Gastroesophageal sphincter (tissue), 3 donors: ENCODE results near the gene RAPGEF5.

Experiments
- POLR2A ChIP-seq, 2 donors: fragments of 450-650 bp; IDR thresholded peaks; one replicate each; pipeline ENCODE4 v1.6.1; 2017; ENCODE audit warnings: antibody characterized with exemption in 2 of 2, mild to moderate bottlenecking in 2 of 2, moderate library complexity in 1 of 2
- POLR2AphosphoS5 ChIP-seq: sonication (generic); formaldehyde crosslinking; IDR thresholded peaks from one replicate; pipeline ENCODE4 v1.6.1; 2017; ENCODE audit warnings: antibody characterized with exemption
- TF ChIP-seq, protein P1 (sequence below), 4 experiments: fragments of 200-600 bp in 2 of 4; fragments of 450-650 bp in 2 of 4; sonication (generic) in 1 of 4; IDR thresholded peaks; one replicate each; pipeline ENCODE4 v1.5.1; 2017 to 2019; ENCODE audit warnings: antibody characterized with exemption in 4 of 4, mild to moderate bottlenecking in 2 of 4, moderate library complexity in 2 of 4

DNA sequence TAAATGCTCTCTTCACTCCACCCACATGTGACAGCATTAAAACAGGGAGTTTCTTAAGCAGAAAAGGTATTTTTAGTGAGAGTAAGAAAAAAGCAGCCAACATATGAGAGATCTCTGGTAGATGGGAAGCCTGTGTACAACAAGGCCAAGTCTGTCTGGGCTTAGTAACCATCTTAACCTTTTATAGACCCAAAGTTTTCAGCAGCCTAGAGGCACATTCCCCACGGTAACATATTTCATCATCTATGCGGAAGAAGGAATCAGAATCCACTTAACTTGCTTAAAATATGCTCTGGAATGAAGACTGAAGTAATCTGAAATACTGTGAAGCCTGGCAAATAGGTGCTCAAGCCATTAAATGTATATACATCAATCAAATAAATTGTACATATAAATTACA is 127.8 kb downstream of the RAPGEF5 start:
- TF ChIP-seq POLR2A (IDR thresholded peaks at IDR 0.05) = no peak
- no peak for TF ChIP-seq POLR2AphosphoS5
- TF ChIP-seq, protein P1, sequence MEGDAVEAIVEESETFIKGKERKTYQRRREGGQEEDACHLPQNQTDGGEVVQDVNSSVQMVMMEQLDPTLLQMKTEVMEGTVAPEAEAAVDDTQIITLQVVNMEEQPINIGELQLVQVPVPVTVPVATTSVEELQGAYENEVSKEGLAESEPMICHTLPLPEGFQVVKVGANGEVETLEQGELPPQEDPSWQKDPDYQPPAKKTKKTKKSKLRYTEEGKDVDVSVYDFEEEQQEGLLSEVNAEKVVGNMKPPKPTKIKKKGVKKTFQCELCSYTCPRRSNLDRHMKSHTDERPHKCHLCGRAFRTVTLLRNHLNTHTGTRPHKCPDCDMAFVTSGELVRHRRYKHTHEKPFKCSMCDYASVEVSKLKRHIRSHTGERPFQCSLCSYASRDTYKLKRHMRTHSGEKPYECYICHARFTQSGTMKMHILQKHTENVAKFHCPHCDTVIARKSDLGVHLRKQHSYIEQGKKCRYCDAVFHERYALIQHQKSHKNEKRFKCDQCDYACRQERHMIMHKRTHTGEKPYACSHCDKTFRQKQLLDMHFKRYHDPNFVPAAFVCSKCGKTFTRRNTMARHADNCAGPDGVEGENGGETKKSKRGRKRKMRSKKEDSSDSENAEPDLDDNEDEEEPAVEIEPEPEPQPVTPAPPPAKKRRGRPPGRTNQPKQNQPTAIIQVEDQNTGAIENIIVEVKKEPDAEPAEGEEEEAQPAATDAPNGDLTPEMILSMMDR (IDR thresholded peaks at IDR 0.05) = no peak
